H1 (cell line): ENCODE measurements around the gene ACSF2. TPM values are rescaled to one million over a fixed set of nuclear protein-coding genes. Genes with fewer than 3 reads are reported as not detected.

Experiments used
- CTCF ChIA-PET: fragments of 300-600 bp; sonication (Branson Sonifier 250); formaldehyde crosslinking; loops from one replicate; lab custom pipeline; 2021; ENCODE audit not compliant: partially characterized antibody; lab: Charles Lee
- POLR2A ChIA-PET: fragments of 300-600 bp; sonication (Branson Sonifier 250); formaldehyde crosslinking; loops from one replicate; lab custom pipeline; 2021; ENCODE audit warnings: inconsistent platforms; ENCODE audit not compliant: partially characterized antibody; lab: Charles Lee
- DNase-seq, 2 experiments: peaks; one replicate each; pipeline versions ENCODE4 v3.0.0 to v3.0.0-alpha.2; 2010 to 2022; ENCODE audit warnings: low spot score in 2 of 2, low read depth in 1 of 2, mixed read lengths in 1 of 2
- FAIRE-seq: peaks from 2 replicates; lab custom pipeline; 2011; peaks lifted over from hg19 to GRCh38; lab: Jason Lieb, UNC
- H2AFZ ChIP-seq: 2 replicates; pipeline ENCODE4 v1.8.1; 2012; ENCODE audit warnings: low read length, inconsistent platforms
- H2AK5ac ChIP-seq: 2 replicates; pipeline ENCODE4 v1.6.1; 2013; ENCODE audit warnings: low read depth, low read length
- H2BK120ac ChIP-seq: replicated peaks from 2 replicates; pipeline ENCODE3; 2013; ENCODE audit warnings: low read depth, low read length, inconsistent platforms
- H2BK12ac ChIP-seq: 2 replicates; pipeline ENCODE4 v1.6.1; 2013; ENCODE audit warnings: low read depth, low read length
- H2BK15ac ChIP-seq: 2 replicates; pipeline ENCODE4 v1.6.1; 2013; ENCODE audit warnings: low read length
- H2BK20ac ChIP-seq: 2 replicates; pipeline ENCODE4 v1.6.1; 2013; ENCODE audit warnings: low read length
- H2BK5ac ChIP-seq: 2 replicates; pipeline ENCODE4 v1.6.1; 2013; ENCODE audit warnings: low read depth, low read length
- H3K14ac ChIP-seq: 2 replicates; pipeline ENCODE4 v1.6.1; 2013; ENCODE audit warnings: inconsistent platforms; ENCODE audit not compliant: insufficient read length
- H3K18ac ChIP-seq: 2 replicates; pipeline ENCODE4 v1.6.1; 2013; ENCODE audit warnings: low read length; ENCODE audit errors: extremely low read depth
- H3K23ac ChIP-seq: 2 replicates; pipeline ENCODE4 v1.6.1; 2013; ENCODE audit warnings: inconsistent platforms; ENCODE audit not compliant: insufficient read length
- H3K23me2 ChIP-seq: 2 replicates; pipeline ENCODE4 v1.6.1; 2013; ENCODE audit warnings: low read depth, low read length
- H3K27ac ChIP-seq: 2 replicates; pipeline ENCODE4 v1.6.1; 2011; ENCODE audit warnings: low read depth, low read length, inconsistent platforms
- H3K27me3 ChIP-seq, 4 experiments: replicated peaks in 1 of 4; 1 replicate in 1 of 4; 2 replicates in 3 of 4; pipeline versions ENCODE4 v1.6.1 to v1.8.1; 2011 to 2013; ENCODE audit warnings: low read length in 3 of 4, mild to moderate bottlenecking in 3 of 4, inconsistent platforms in 2 of 4, mixed read lengths in 2 of 4, moderate library complexity in 1 of 4; ENCODE audit not compliant: control insufficient read depth in 3 of 4, insufficient read depth in 3 of 4; ENCODE audit errors: extremely low read depth in 1 of 4
- H3K36me3 ChIP-seq, 4 experiments: 2 replicates each; pipeline versions ENCODE4 v1.6.1 to v1.8.1; 2011 to 2013; ENCODE audit warnings: mild to moderate bottlenecking in 4 of 4, low read length in 3 of 4, moderate library complexity in 2 of 4, control low read depth in 1 of 4, inconsistent platforms in 1 of 4; ENCODE audit not compliant: insufficient read depth in 4 of 4, control insufficient read depth in 2 of 4
- H3K4ac ChIP-seq: replicated peaks from 2 replicates; pipeline ENCODE3; 2013; ENCODE audit warnings: low read length, low read depth, mixed read lengths, inconsistent platforms; ENCODE audit not compliant: insufficient read length
- H3K4me1 ChIP-seq, 4 experiments: replicated peaks in 1 of 4; 1 replicate in 1 of 4; 2 replicates in 3 of 4; pipeline versions ENCODE4 v1.6.1 to v1.8.1; 2011 to 2013; ENCODE audit warnings: low read length in 3 of 4, inconsistent platforms in 2 of 4, mixed read lengths in 1 of 4; ENCODE audit not compliant: insufficient read depth in 4 of 4, control insufficient read depth in 3 of 4
- H3K4me2 ChIP-seq, 2 experiments: 2 replicates each; pipeline versions ENCODE4 v1.6.1 to v1.8.1; 2011 to 2013; ENCODE audit warnings: low read depth in 2 of 2, low read length in 2 of 2, control low read depth in 1 of 2, inconsistent platforms in 1 of 2, mild to moderate bottlenecking in 1 of 2; ENCODE audit not compliant: insufficient read depth in 1 of 2
- H3K4me3 ChIP-seq, 4 experiments: fragments of 200-600, 300-600 bp in 1 of 4; sonication (generic), shearing (Covaris generic), sonication (Bioruptor Twin) in 1 of 4; 2 replicates each; pipeline versions ENCODE4 v1.5.1 to v1.8.1; 2011 to 2016; ENCODE audit warnings: low read length in 4 of 4, low read depth in 3 of 4, control low read depth in 2 of 4, inconsistent platforms in 2 of 4, mild to moderate bottlenecking in 2 of 4, mixed read lengths in 1 of 4, moderate library complexity in 1 of 4; ENCODE audit not compliant: insufficient read depth in 2 of 4; ENCODE audit errors: extremely low read depth in 1 of 4
- H3K56ac ChIP-seq: replicated peaks from 2 replicates; pipeline ENCODE3; 2013; ENCODE audit warnings: low read depth, mild to moderate bottlenecking, mixed read lengths, low read length, inconsistent platforms; ENCODE audit not compliant: insufficient read length
- H3K79me1 ChIP-seq: 2 replicates; pipeline ENCODE4 v1.6.1; 2013; ENCODE audit warnings: low read depth, low read length, control low read depth
- H3K79me2 ChIP-seq, 2 experiments: 2 replicates each; pipeline versions ENCODE4 v1.6.1 to v1.8.1; 2012 to 2013; ENCODE audit warnings: low read length in 2 of 2, mild to moderate bottlenecking in 2 of 2, inconsistent platforms in 1 of 2; ENCODE audit not compliant: insufficient read depth in 2 of 2, control insufficient read depth in 1 of 2
- H3K9ac ChIP-seq, 4 experiments: replicated peaks in 1 of 4; 1 replicate in 1 of 4; 2 replicates in 3 of 4; pipeline versions ENCODE4 v1.6.1 to v1.8.1; 2011 to 2013; ENCODE audit warnings: low read depth in 3 of 4, low read length in 3 of 4, control low read depth in 2 of 4, mild to moderate bottlenecking in 2 of 4, moderate library complexity in 2 of 4, inconsistent platforms in 1 of 4; ENCODE audit errors: extremely low read depth in 1 of 4
- H3K9me3 ChIP-seq, 2 experiments: 2 replicates each; pipeline versions ENCODE4 v1.6.1 to v1.8.1; 2012 to 2013; ENCODE audit warnings: mild to moderate bottlenecking in 2 of 2, moderate library complexity in 2 of 2, control low read depth in 1 of 2, inconsistent platforms in 1 of 2, low read depth in 1 of 2, low read length in 1 of 2, mixed read lengths in 1 of 2; ENCODE audit not compliant: insufficient read depth in 2 of 2
- H4K20me1 ChIP-seq, 2 experiments: replicated peaks in 1 of 2; 2 replicates each; pipeline versions ENCODE3 to v1.8.1; 2011 to 2013; ENCODE audit warnings: inconsistent platforms in 2 of 2, low read length in 2 of 2, mild to moderate bottlenecking in 1 of 2; ENCODE audit not compliant: insufficient read depth in 2 of 2, control insufficient read depth in 1 of 2
- H4K5ac ChIP-seq: 2 replicates; pipeline ENCODE4 v1.6.1; 2013; ENCODE audit warnings: low read length, low read depth, mixed read lengths, inconsistent platforms; ENCODE audit not compliant: insufficient read length
- H4K8ac ChIP-seq: 2 replicates; pipeline ENCODE4 v1.8.0; 2013; ENCODE audit warnings: mild to moderate bottlenecking, moderate library complexity, low read length, inconsistent platforms; ENCODE audit not compliant: insufficient read depth; ENCODE audit errors: extremely low read depth
- H4K91ac ChIP-seq: replicated peaks from 2 replicates; pipeline ENCODE3; 2013; ENCODE audit warnings: low read length, mixed read lengths, inconsistent platforms; ENCODE audit not compliant: insufficient read length
- ATF2 ChIP-seq: IDR thresholded peaks from 2 replicates; pipeline ENCODE4 v1.6.1; 2012; ENCODE audit warnings: low read length, inconsistent platforms
- ATF3 ChIP-seq: IDR thresholded peaks from 2 replicates; pipeline ENCODE4 v1.6.1; 2011; ENCODE audit warnings: low read depth, mild to moderate bottlenecking, low read length; ENCODE audit not compliant: insufficient read depth
- BACH1 ChIP-seq: IDR thresholded peaks from 2 replicates; pipeline ENCODE4 v1.6.1; 2012; ENCODE audit warnings: low read length, improper control_type of control experiment
- CBX5 ChIP-seq: fragments of 300-800, 300-1000 bp; sonication (generic); IDR thresholded peaks from 2 replicates; pipeline ENCODE4 v1.7.1; 2016; ENCODE audit warnings: antibody characterized with exemption, low read length, low read depth
- EP300 ChIP-seq, 2 experiments: IDR thresholded peaks; 1 replicate in 1 of 2; 2 replicates in 1 of 2; pipeline ENCODE4 v1.6.1; 2011 to 2012; ENCODE audit warnings: low read depth in 2 of 2, low read length in 2 of 2, mild to moderate bottlenecking in 2 of 2, borderline replicate concordance in 1 of 2, inconsistent platforms in 1 of 2, moderate library complexity in 1 of 2
- EZH2 ChIP-seq: fragments of 200-600 bp; sonication (generic); IDR thresholded peaks from 2 replicates; pipeline ENCODE4 v1.7.1; 2012; ENCODE audit warnings: low read depth, mild to moderate bottlenecking, moderate library complexity, low read length, inconsistent platforms; ENCODE audit not compliant: severe bottlenecking
- GABPA ChIP-seq: IDR thresholded peaks from 2 replicates; pipeline ENCODE4 v1.6.1; 2011; ENCODE audit warnings: mild to moderate bottlenecking, low read length, moderate library complexity, borderline replicate concordance; ENCODE audit not compliant: insufficient read depth
- PHF8 ChIP-seq: fragments of 200-600 bp; sonication (generic); conservative IDR thresholded peaks from 2 replicates; pipeline ENCODE4 v1.7.1; 2012; ENCODE audit warnings: low read depth, mild to moderate bottlenecking, inconsistent platforms, low read length, moderate library complexity
- RBBP5 ChIP-seq: IDR thresholded peaks from 2 replicates; pipeline ENCODE4 v1.7.1; 2012; ENCODE audit warnings: low read depth, mild to moderate bottlenecking, inconsistent platforms, low read length, moderate library complexity, borderline replicate concordance
- SUZ12 ChIP-seq: fragments of 200-600 bp; sonication (generic); IDR thresholded peaks from 2 replicates; pipeline ENCODE4 v1.6.1; 2012; ENCODE audit warnings: mild to moderate bottlenecking, inconsistent platforms, low read length, moderate library complexity, mixed read lengths
- WGBS, 2 experiments: shearing (Covaris generic) in 1 of 2; methylation state at CpG; one replicate each; pipeline versions ENCODE4 v1.1.6 to v1.1.7; 2013 to 2015; ENCODE audit warnings: low lambda C conversion rate in 2 of 2, mixed read lengths in 2 of 2, inconsistent platforms in 1 of 2, low coverage in 1 of 2, missing lambda C conversion rate in 1 of 2; ENCODE audit not compliant: insufficient replicate concordance in 2 of 2, insufficient coverage in 1 of 2, insufficient read length in 1 of 2; ENCODE audit errors: extremely low coverage in 1 of 2, missing lambda C conversion rate in 1 of 2; 5-methylcytosine and 5-hydroxymethylcytosine counted together
- polyA plus RNA-seq, 7 experiments: library from polyadenylated mRNA; depleted of rRNA in 3 of 7; stranded (reverse) in 5 of 7; unstranded in 2 of 7; fragments of >200 nt in 5 of 7; fragments of 200-250 nt in 2 of 7; gene quantifications; 1 replicate in 5 of 7; 2 replicates in 1 of 7; 4 replicates in 1 of 7; pipeline versions ENCODE4 v1.2.1 to v1.2.3, GENCODE V29; 2011 to 2013; ENCODE audit warnings: missing spikeins in 2 of 7, mixed read lengths in 2 of 7
- total RNA-seq: library from RNA; stranded (reverse); fragmentation: NEBNext Ultra II Directional; extraction: Animal tissue kit (Norgen Biotek cat#: 25700); gene quantifications from 2 replicates; pipeline ENCODE4 v1.2.1, GENCODE V29; 2021

Gene ACSF2
- total and polyA plus RNA-seq, 2 of the 8 experiments (the other 6 are each of a cell fraction or from before 2014, with no cell fraction given), result 14.5 to 16.3 TPM

GRCh38 chr17:50465171-50465570 is 39.2 kb downstream of the ACSF2 start:
- CTCF ChIA-PET, result interaction anchor here (1.6 kb wide), 3 partner anchors 14 to 68 kb away, joined by 3 to 5 read pairs (median 5); partner anchors contain the start of gene LRRC59
- H4K20me1 ChIP-seq, result peaks cover 0 to 12% of the 10 kb centered on the region in 2 experiments
- TF ChIP-seq BACH1 (no peak), ATF3 (no peak), RBBP5 (no peak), PHF8 (no peak), ATF2 (no peak), EP300 (IDR thresholded peaks at IDR 0.05; ENCODE audit: borderline replicate concordance in 1 of 2, low read depth in 2 of 2, low read length in 2 of 2) (no peak), CBX5 (no peak), GABPA (no peak), SUZ12 (no peak), EZH2 (no peak)

More at GRCh38 chr17:50465171-50465570, 39.2 kb downstream of the ACSF2 start:
- DNase-seq, result no peak
- Histone ChIP-seq H3K18ac (no peak overlapping the region), H2BK12ac (no peak overlapping the region), H2BK15ac (no peak overlapping the region), H3K4me1 (peaks cover 0 to 17% (median 7%) of the 10 kb centered on the region in 4 experiments; a peak in 5 of 7 replicates), H3K4me3 (no peak overlapping the region), H3K27me3 (peaks cover 8 to 32% (median 26%) of the 10 kb centered on the region in 4 experiments; a peak in 6 of 7 replicates), H3K23me2 (peaks cover 7% of the 10 kb centered on the region; the same call in 1 of the 2 replicates), H4K8ac (no peak overlapping the region), H3K27ac (no peak overlapping the region), H4K5ac (no peak overlapping the region), H2BK20ac (no peak overlapping the region), H3K4me2 (no peak overlapping the region), H3K9ac (no peak overlapping the region), H2BK5ac (no peak overlapping the region), H2BK120ac (no peak overlapping the region), H3K79me2 (no peaks in the 10 kb centered on the region), H3K9me3 (no peaks in the 10 kb centered on the region), H3K14ac (no peak overlapping the region), H3K23ac (no peak overlapping the region), H4K91ac (no peak overlapping the region), H3K79me1 (no peaks in the 10 kb centered on the region), H3K36me3 (no peaks in the 10 kb centered on the region; a peak in 1 of 8 replicates), H2AK5ac (no peak overlapping the region), H2AFZ (no peak overlapping the region), H3K4ac (no peak overlapping the region), H3K56ac (no peak overlapping the region)
- FAIRE-seq, result no peak
- 97% methylated on average over 6 of the region's 6 CpGs; no CpG with 5 or more reads in 1 of the 2 experiments for WGBS, 2 experiments
- POLR2A ChIA-PET, result interaction anchor here (1.1 kb wide), 1 partner anchor 83 kb away, joined by 3 read pairs; no protein-coding TSS in a partner anchor
